ENCODE results near the gene METTL16.
A peak's percentile ranks its signal among the peaks of the same experiment; 100 is the strongest.
"Not testable (repeated sequence)": the region's sequence is repeated elsewhere in the genome, so short reads cannot be mapped to it uniquely, and the experiment has no call there.

The METTL16 gene

GRCh38 chr17:2500446-2500845, 11.2 kb downstream of the METTL16 start:
- no peak for TF ChIP-seq CTCF (conservative IDR thresholded peaks at IDR 0.05; ENCODE audit: control insufficient read depth, insufficient read depth, low read depth, low read length)
- no peak for DNase-seq (ENCODE audit: low read depth)
- H3K4me3 ChIP-seq (ENCODE audit: control insufficient read depth, low read depth, low read length) = no peak overlapping the region

- not testable (repeated sequence) for H3K4me3 ChIP-seq (ENCODE audit: control insufficient read depth, low read depth, low read length); DNase-seq (ENCODE audit: low read depth)
Measured at GRCh38 chr17:2489286-2489685, 22.4 kb downstream of the METTL16 start.

- TF ChIP-seq CTCF (conservative IDR thresholded peaks at IDR 0.05; ENCODE audit: control insufficient read depth, insufficient read depth, low read depth, low read length) = no peak
- no peak for DNase-seq (ENCODE audit: low read depth)
- H3K4me3 ChIP-seq (ENCODE audit: control insufficient read depth, low read depth, low read length) = no peak overlapping the region
Measured at GRCh38 chr17:2487306-2487705, 24.4 kb downstream of the METTL16 start.

GRCh38 chr17:2486709-2487108, 25.0 kb downstream of the METTL16 start:
- DNase-seq (ENCODE audit: low read depth); H3K4me3 ChIP-seq (ENCODE audit: control insufficient read depth, low read depth, low read length): not testable (repeated sequence)

DNA sequence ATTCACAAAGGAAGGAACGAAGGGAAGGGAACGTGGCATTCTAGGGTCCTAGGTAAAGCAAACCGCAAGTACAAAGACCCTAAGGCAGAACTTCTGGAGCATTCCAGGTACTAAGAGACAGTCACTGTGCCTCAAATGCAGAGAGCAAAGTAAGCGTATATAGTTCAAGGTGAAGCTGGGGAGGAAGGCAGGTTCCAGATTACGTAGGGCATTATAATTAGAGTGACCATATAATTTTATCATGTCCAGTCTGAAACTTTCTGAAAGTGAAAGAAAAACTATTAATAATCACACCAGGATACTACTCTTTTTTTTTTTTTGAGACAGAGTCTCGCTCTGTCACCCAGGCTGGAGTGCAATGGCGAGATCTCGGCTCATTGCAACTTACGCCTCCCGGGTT, 25.7 kb downstream of the METTL16 start:
- no peak overlapping the region for H3K4me3 ChIP-seq (ENCODE audit: control insufficient read depth, low read depth, low read length)
- no peak for TF ChIP-seq CTCF (conservative IDR thresholded peaks at IDR 0.05; ENCODE audit: control insufficient read depth, insufficient read depth, low read depth, low read length)
- DNase-seq (ENCODE audit: low read depth) = no peak

DNA sequence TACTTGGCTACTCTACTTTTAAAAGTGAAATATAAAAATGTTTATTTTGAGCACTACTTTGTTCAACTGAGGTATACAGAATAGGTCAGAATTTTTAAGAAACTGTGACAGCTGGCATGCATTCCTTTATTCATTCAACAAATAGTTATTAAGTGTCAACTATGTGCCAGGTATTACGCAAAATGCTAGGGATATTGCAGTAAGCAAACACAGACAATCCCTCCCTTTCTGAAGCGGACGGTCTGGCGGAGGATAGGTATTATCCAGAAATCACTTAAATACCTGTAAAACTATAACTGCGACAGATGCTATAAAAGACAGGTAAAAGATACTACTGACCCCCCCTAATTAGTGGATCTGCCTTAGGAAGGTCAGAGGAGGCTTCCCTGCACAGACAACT, 26.1 kb downstream of the METTL16 start:
- H3K4me3 ChIP-seq (ENCODE audit: control insufficient read depth, low read depth, low read length) = no peak overlapping the region
- TF ChIP-seq CTCF (conservative IDR thresholded peaks at IDR 0.05; ENCODE audit: control insufficient read depth, insufficient read depth, low read depth, low read length) = no peak
- DNase-seq (ENCODE audit: low read depth) = peak; percentile 23

- no peak for DNase-seq (ENCODE audit: low read depth)
- no peak for TF ChIP-seq CTCF (conservative IDR thresholded peaks at IDR 0.05; ENCODE audit: control insufficient read depth, insufficient read depth, low read depth, low read length)
- no peak overlapping the region for H3K4me3 ChIP-seq (ENCODE audit: control insufficient read depth, low read depth, low read length)
Measured at GRCh38 chr17:2484876-2485275, 26.8 kb downstream of the METTL16 start.

GRCh38 chr17:2483084-2483483, 28.6 kb downstream of the METTL16 start:
- TF ChIP-seq CTCF (conservative IDR thresholded peaks at IDR 0.05; ENCODE audit: control insufficient read depth, insufficient read depth, low read depth, low read length) = no peak
- no peak overlapping the region for H3K4me3 ChIP-seq (ENCODE audit: control insufficient read depth, low read depth, low read length)
- DNase-seq (ENCODE audit: low read depth) = no peak
